Tibial nerve (tissue), 4 donors: Measurements from ENCODE around the gene SRGAP3.

Source experiments
- CTCF ChIP-seq, 5 experiments: fragments of 200-600 bp in 3 of 5; fragments of 450-650 bp in 2 of 5; sonication (generic) in 3 of 5; IDR thresholded peaks; one replicate each; pipeline ENCODE4 v1.5.1; 2016 to 2019; ENCODE audit warnings: antibody characterized with exemption in 5 of 5, mild to moderate bottlenecking in 3 of 5, moderate library complexity in 2 of 5
- EP300 ChIP-seq, 2 donors: sonication (generic); formaldehyde crosslinking; IDR thresholded peaks; one replicate each; pipeline ENCODE4 v1.6.1; 2017; ENCODE audit warnings: antibody characterized with exemption in 2 of 2, mild to moderate bottlenecking in 1 of 2
- POLR2A ChIP-seq, 2 donors: fragments of 450-650 bp; IDR thresholded peaks; one replicate each; pipeline ENCODE4 v1.6.1; 2017; ENCODE audit warnings: antibody characterized with exemption in 2 of 2, mild to moderate bottlenecking in 2 of 2, moderate library complexity in 2 of 2

DNA sequence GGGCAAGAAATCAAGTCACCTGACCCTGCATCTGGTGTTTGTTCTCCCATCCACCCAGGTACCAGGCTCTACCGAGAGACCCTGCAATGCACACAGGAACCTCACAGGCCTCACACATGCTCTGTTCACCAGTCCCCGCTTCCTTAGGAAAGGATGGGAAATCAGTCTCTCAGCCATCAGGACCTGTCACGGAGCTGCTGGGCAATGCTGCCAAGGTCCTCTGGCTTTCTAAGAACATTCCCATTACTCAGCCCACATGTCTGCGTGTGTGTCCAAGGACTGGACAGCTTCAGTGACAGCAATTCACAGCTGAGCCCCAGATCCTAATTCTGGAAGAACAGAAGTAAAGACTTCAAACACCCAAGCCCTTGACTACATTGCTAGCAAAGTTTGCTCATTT is 6.5 kb upstream of the SRGAP3 start:
- TF ChIP-seq CTCF (IDR thresholded peaks at IDR 0.05) (no peak), POLR2A (IDR thresholded peaks at IDR 0.05) (no peak), EP300 (IDR thresholded peaks at IDR 0.05) (no peak)
